Fibroblast of lung (primary cell): ENCODE data around the gene C10orf62.

Source experiments
- CTCF ChIP-seq, 2 donors: IDR thresholded peaks in 1 of 2; conservative IDR thresholded peaks in 1 of 2; 1 replicate in 1 of 2; 2 replicates in 1 of 2; pipeline ENCODE4 v1.5.1; 2011 to 2012; ENCODE audit warnings: low read length in 2 of 2, control low read depth in 1 of 2, inconsistent platforms in 1 of 2, low read depth in 1 of 2, mild to moderate bottlenecking in 1 of 2
- EZH2 ChIP-seq: IDR thresholded peaks from 2 replicates; pipeline ENCODE4 v1.5.1; 2012; ENCODE audit warnings: low read length, control low read depth, mild to moderate bottlenecking; ENCODE audit errors: missing control alignments

- TF ChIP-seq CTCF (conservative IDR thresholded peaks at IDR 0.05 in 1 of 2, IDR thresholded peaks at IDR 0.05 in 1 of 2; ENCODE audit: low read depth in 1 of 2, low read length in 2 of 2) (no peak), EZH2 (no peak)
These were observed 42.9 kb upstream of the C10orf62 start for GRCh38 chr10:97546456-97547270.
